ENCODE data around the gene PSME3IP1.

DNA sequence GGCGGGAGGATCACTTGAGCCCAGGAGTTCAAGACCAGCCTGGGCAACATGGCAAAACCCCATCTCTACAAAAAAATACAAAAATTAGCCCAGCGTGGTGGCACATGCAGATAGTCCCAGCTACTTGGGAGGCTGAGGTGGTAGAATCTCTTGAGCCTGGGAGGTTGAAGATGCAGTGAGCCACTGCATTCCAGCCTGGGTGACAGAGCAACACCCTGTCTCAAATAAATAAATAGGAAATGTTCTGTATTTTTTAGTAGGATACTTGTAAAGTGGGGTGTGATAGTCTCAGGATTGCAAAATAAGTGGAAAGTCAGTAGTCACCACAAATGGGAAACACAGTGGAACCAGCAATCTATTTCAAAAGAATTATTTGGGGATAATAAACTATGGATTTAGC, 4.3 kb upstream of the PSME3IP1 start:
- TF ChIP-seq, protein P1, sequence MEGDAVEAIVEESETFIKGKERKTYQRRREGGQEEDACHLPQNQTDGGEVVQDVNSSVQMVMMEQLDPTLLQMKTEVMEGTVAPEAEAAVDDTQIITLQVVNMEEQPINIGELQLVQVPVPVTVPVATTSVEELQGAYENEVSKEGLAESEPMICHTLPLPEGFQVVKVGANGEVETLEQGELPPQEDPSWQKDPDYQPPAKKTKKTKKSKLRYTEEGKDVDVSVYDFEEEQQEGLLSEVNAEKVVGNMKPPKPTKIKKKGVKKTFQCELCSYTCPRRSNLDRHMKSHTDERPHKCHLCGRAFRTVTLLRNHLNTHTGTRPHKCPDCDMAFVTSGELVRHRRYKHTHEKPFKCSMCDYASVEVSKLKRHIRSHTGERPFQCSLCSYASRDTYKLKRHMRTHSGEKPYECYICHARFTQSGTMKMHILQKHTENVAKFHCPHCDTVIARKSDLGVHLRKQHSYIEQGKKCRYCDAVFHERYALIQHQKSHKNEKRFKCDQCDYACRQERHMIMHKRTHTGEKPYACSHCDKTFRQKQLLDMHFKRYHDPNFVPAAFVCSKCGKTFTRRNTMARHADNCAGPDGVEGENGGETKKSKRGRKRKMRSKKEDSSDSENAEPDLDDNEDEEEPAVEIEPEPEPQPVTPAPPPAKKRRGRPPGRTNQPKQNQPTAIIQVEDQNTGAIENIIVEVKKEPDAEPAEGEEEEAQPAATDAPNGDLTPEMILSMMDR (IDR thresholded peaks at IDR 0.05): no peak
- TF ChIP-seq POLR2A (IDR thresholded peaks at IDR 0.05): no peak
